ENCODE data around the gene GPR84.
A peak's percentile ranks its signal among the peaks of the same experiment; 100 is the strongest.

Gene GPR84

DNA sequence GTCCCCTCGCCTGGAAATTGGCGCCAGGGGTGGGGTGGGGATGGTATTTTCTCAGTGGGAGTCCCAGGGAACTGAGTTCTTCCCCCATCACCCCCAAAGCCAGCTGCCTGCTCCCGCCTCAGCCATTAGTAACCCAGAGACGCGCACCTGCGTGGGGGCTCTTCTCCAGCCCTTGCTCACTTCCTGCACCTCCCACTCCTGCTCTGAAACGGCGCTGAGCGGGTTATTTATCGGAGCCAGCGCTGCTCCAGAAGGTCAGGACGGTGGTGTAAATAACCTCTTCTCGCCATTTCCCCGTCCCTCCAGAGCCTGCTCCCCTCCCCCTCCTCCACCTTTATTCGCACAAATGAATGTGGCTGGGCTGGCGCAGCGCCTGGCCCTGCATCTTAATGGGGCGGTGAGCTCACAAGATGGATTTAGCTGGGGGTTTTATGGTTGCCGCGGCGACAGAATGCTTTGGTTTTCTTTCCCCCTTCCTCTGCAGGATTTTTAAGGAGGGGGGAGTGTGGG lies 12.2 kb downstream of the GPR84 start:
- Mint-ChIP-seq H3K4me1 (ENCODE audit: low read depth in 2 of 2) (peaks cover 0 to 2% of the 10 kb centered on the region in 2 donors), H3K27me3 (no peaks in the 10 kb centered on the region), H3K36me3 (ENCODE audit: insufficient read depth) (peaks cover 31% of the 10 kb centered on the region), H3K27ac (peak overlapping the region in 1 of 2 donors; percentile 35), H3K4me3 (no peak overlapping the region), H3K9me3 (no peaks in the 10 kb centered on the region)
- no peak for DNase-seq
- no peak for ATAC-seq (replicated peaks)

DNA sequence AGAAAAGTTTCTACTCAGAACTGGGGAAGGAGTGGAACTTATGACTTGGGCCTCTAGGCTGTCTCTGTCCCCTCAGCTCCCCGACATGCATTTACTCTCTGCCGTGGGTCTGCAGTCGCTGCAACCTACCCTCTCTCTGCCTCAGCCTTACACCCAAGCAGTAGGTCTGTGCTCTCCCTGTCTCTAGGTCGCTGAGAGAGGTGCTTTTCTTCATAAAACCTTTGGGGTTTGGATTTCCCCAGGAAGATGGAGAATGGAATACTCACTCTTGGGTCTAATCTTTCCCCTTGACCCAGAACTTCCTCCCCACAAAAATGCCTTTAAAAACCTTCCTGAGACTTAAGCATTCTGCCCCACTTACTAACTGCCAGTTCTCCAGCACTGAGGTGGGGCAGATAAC lies 12.9 kb downstream of the GPR84 start:
- Mint-ChIP-seq H3K27ac (peak overlapping the region in 1 of 2 donors; percentile 6), H3K9me3 (no peaks in the 10 kb centered on the region), H3K36me3 (ENCODE audit: insufficient read depth) (peaks cover 37% of the 10 kb centered on the region), H3K4me1 (ENCODE audit: low read depth in 2 of 2) (peaks cover 0 to 2% of the 10 kb centered on the region in 2 donors), H3K4me3 (no peak overlapping the region), H3K27me3 (no peaks in the 10 kb centered on the region)
- no peak for ATAC-seq (replicated peaks)
- DNase-seq, result no peak

DNA sequence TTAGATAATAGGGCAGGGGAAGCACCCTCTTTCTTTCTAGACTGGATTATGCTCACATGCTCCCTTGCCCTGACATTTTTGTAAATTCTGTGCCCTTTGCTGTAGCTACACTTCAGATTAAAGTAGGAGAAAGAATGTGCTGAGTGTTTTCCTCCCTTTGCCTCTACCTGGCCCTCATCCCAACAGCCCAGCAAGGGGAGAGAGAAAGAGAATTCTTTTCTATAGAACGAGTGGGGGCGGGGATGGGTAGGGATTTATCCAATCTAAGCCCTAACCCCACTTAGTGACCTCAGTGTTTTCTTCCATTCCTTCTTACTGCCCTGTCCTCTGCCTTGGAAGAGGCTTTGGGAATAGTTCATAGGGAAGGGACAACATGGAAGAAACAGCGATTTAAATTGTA lies 13.5 kb downstream of the GPR84 start:
- H3K36me3 Mint-ChIP-seq (ENCODE audit: insufficient read depth), result peaks cover 43% of the 10 kb centered on the region
- H3K27me3 Mint-ChIP-seq, result no peaks in the 10 kb centered on the region
- ATAC-seq (replicated peaks), result no peak
- peaks cover 0 to 2% of the 10 kb centered on the region in 2 donors for H3K4me1 Mint-ChIP-seq (ENCODE audit: low read depth in 2 of 2)
- peak overlapping the region in 1 of 2 donors; percentile 6 for H3K27ac Mint-ChIP-seq
- H3K4me3 Mint-ChIP-seq, result no peak overlapping the region
- DNase-seq, result no peak
- H3K9me3 Mint-ChIP-seq, result no peaks in the 10 kb centered on the region

DNA sequence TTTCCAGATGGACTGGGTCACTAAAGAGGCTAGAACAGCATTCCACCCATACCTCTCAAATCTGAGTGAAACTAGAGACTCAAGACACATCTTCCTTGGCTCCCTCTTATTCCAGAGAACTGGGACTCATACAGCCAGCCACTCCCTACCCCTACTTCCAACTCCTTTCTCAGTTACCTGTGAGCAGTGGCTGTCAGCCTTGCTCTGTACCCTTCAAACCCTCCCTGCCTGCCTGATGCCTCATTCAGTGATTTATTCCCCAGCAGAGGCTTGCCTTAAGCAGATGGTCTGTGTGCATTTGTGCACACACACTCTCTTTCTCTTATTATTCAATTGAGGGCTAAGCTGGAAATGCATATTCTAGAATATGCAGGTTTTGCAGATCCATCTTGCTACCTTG lies 14.6 kb downstream of the GPR84 start:
- no peak for DNase-seq
- no peaks in the 10 kb centered on the region for H3K27me3 Mint-ChIP-seq
- no peak for ATAC-seq (replicated peaks)
- H3K27ac Mint-ChIP-seq, result no peak overlapping the region
- peaks cover 0 to 3% of the 10 kb centered on the region in 2 donors for H3K4me1 Mint-ChIP-seq (ENCODE audit: low read depth in 2 of 2)
- no peak overlapping the region for H3K4me3 Mint-ChIP-seq
- H3K36me3 Mint-ChIP-seq (ENCODE audit: insufficient read depth), result peaks cover 53% of the 10 kb centered on the region
- H3K9me3 Mint-ChIP-seq, result no peaks in the 10 kb centered on the region

DNA sequence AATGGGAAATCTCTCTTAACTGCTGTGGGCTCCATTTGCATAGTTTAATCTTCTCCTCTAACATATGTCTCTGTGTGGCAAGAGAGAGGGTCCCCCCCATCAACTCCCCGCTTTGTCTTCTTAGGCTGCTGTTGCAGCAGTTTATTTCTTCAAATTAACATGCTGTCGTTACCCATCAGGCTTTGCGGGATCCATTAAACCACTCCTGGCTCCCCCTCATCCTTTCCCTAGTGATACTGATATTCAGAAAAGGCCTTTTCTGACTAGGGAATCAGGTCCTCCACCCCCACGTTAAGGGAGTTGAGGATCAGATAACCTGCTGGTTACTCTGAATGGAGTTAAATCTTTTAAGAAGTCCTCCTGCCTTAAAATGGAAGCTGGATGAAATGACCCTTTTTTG lies 15.2 kb downstream of the GPR84 start:
- Mint-ChIP-seq H3K36me3 (ENCODE audit: insufficient read depth) (peaks cover 58% of the 10 kb centered on the region), H3K27me3 (no peaks in the 10 kb centered on the region), H3K4me1 (ENCODE audit: low read depth in 2 of 2) (peaks cover 0 to 3% of the 10 kb centered on the region in 2 donors), H3K9me3 (no peaks in the 10 kb centered on the region), H3K27ac (no peak overlapping the region), H3K4me3 (no peak overlapping the region)
- DNase-seq (no peak), ATAC-seq (replicated peaks) (no peak)

DNA sequence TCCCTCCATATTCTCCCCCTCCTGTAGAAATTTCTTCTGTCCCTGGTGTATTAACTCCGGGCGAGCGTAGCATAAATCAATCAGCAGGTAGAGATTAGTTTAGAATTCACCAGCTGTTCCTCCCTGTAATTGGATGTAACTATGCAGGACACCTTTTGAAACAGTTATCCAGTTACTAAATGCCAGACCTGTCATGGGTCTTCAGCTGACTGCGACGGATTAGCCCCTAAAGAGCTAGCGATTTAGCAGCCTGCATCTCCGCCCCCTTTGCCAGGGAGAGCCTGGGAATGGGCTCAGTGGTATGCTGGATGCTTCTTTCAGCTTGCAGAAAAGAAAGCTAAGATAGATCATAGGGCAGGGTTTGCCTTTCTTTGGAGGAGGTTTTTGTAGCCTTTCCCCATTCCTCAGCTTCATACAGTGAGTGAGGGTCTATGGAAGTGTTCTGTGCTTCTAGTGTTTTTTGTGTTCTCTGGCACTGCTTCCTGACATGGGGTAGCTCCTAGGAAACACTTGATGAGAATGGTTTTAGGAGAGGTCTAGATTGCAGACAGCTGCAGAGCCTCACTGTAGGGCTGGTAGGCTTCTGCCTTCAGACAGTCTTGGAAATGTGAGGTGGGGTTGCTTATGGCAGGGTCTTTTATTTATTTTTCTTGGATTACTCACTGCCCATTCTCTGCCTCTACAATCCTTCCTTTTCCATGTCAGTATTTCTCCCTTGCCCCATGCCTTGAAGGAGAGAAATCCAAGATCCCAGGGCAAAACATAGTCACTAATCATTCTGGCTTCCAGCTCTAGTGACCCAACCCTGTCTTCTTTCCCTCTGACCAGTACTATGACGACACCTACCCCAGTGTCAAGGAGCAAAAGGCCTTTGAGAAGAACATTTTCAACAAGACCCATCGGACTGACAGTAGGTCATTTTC lies 22.6 kb downstream of the GPR84 start:
- Mint-ChIP-seq H3K4me3 (no peak overlapping the region), H3K9me3 (no peaks in the 10 kb centered on the region), H3K36me3 (ENCODE audit: insufficient read depth) (peaks cover 56% of the 10 kb centered on the region), H3K27ac (peak overlapping the region in 1 of 2 donors; percentile 29), H3K27me3 (no peaks in the 10 kb centered on the region), H3K4me1 (ENCODE audit: low read depth in 2 of 2) (peaks cover 3 to 7% of the 10 kb centered on the region in 2 donors)
- DNase-seq (no peak), ATAC-seq (replicated peaks) (no peak)

DNA sequence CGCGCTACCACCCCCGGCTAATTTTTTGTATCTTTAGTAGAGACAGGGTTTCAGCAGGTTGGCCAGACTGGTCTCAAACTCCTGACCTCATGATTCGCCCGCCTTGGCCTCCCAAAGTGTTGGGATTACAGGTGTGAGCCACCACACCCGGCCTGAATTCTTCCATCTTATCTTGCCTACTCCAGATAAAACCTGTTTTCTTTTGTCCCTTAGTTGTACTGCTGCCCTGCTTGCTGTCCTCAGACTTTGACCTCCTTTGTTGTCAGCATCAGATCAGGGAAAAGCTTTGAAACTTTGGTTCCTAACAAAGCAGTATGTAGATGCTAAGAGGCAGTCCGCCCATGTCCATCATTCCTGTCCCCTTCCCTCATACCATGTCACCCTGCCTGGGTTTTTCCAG lies 23.4 kb downstream of the GPR84 start:
- H3K27ac Mint-ChIP-seq, result peak overlapping the region; percentile 29 to 64
- ATAC-seq (replicated peaks), result no peak
- no peak overlapping the region for H3K4me3 Mint-ChIP-seq

DNA sequence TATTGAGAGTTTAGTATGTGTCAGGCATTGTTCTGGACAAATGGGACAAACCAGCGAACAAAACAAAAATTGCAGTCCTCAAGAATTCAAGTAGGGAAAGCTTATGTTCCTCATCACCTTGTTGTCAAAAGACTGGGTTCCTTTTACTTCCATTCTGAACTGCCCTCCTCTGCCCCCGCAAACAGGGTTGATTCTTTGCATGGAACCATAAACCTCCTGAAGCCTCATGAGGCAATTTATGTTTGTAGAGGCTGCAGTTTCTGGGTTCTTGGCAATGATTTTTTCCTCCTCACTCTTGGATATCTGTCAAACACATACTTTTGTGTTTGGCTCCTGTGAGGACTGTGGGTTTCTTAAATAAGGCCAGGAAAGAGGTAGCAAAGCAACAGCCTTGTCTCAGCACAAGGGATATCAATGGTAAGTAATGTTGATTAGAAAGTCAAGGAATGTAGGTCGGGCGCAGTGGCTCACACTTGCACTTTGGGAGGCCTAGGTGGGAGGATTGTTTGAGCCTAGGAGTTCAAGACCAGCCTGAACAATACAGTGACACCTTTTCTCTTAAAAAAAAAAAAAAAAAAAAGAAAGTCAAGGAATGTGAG lies 25.5 kb downstream of the GPR84 start:
- no peak for ATAC-seq (replicated peaks)
- no peak for DNase-seq
- Mint-ChIP-seq H3K9me3 (no peaks in the 10 kb centered on the region), H3K4me3 (no peak overlapping the region), H3K36me3 (ENCODE audit: insufficient read depth) (peaks cover 34% of the 10 kb centered on the region), H3K27me3 (no peaks in the 10 kb centered on the region), H3K27ac (peak overlapping the region in 1 of 2 donors; percentile 22), H3K4me1 (ENCODE audit: low read depth in 2 of 2) (peaks cover 7% of the 10 kb centered on the region in 2 donors)

More for the DNA sequence above, 23.4 kb downstream of the GPR84 start:
- Mint-ChIP-seq H3K4me1 (ENCODE audit: low read depth in 2 of 2) (peaks cover 6 to 9% of the 10 kb centered on the region in 2 donors), H3K27me3 (no peaks in the 10 kb centered on the region), H3K36me3 (ENCODE audit: insufficient read depth) (peaks cover 52% of the 10 kb centered on the region), H3K9me3 (no peaks in the 10 kb centered on the region)
- DNase-seq, result no peak

DNA sequence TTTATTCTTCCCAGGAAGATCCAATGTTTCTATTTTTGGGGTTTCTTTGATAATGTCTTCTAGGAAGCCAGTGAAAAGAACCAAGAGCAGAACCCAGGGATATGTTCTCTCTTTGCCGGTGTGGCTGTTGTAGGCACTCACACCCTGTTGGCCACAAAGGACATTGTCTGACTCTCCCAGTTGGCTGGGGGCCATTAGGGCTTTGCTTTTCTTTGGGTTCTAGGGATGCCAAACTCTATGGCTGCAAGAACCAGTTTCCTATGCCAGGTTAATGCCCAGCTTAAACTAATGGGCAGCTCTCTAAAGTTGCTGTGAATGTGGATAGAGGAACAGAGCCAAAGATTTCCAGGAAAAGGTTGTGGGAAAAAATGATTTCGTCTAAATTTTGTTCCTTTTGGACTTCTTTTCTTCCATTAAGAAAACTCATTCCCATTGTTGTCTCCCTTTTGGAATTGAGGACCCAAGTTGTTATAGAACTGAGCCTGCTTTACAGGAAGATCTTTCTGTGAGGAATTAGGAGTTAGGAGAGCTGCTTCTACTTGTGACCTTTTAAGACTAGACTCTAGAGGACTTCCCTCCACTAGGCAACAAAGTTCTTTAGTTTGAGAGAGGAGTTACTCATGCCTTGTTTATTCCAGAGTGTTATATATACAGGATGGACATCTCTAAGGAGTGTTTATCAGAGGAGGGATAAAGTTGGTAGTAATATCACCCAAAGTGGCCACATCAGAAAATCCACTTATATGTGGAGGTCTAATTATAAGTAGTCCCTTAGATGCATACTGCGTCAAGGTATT lies 26.2 kb downstream of the GPR84 start:
- DNase-seq (no peak), ATAC-seq (replicated peaks) (no peak)
- peaks cover 26% of the 10 kb centered on the region for H3K36me3 Mint-ChIP-seq (ENCODE audit: insufficient read depth)
- no peak overlapping the region for H3K4me3 Mint-ChIP-seq
- no peaks in the 10 kb centered on the region for H3K9me3 Mint-ChIP-seq
- peak overlapping the region; percentile 22 to 67 for H3K27ac Mint-ChIP-seq
- peaks cover 10 to 11% of the 10 kb centered on the region in 2 donors for H3K4me1 Mint-ChIP-seq (ENCODE audit: low read depth in 2 of 2)
- H3K27me3 Mint-ChIP-seq, result no peaks in the 10 kb centered on the region

DNA sequence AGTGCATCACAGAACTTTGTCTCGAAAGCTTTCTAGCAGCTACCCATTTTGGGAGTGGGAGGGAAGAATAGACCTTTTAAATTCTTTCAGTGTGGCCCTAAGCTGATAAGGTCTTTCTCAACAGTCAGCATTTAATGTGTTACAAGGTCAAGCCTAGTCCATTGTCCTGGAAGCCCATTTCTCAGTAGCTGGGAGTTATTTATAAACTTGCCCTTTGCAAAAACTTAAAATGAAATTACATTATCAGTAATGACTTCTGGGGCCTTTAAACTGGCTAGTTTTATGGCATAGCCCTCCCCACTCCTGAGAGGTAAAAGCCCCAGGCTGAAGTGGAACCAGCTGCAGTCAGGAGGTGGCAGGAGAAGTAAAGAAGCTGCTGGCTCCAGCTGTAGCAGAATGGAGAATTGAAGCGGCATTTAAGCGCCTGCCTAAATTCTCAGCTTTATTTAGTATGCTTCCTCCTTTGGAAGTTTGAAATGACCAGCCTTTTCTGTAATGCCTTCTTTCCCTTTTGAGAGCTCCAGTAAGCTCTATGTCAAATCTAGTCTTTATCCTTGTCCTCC lies 26.9 kb downstream of the GPR84 start:
- no peaks in the 10 kb centered on the region for H3K9me3 Mint-ChIP-seq
- DNase-seq (no peak), ATAC-seq (replicated peaks) (no peak)
- peak overlapping the region in 1 of 2 donors; percentile 67 for H3K27ac Mint-ChIP-seq
- H3K27me3 Mint-ChIP-seq, result no peaks in the 10 kb centered on the region
- peaks cover 10 to 11% of the 10 kb centered on the region in 2 donors for H3K4me1 Mint-ChIP-seq (ENCODE audit: low read depth in 2 of 2)
- peaks cover 19% of the 10 kb centered on the region for H3K36me3 Mint-ChIP-seq (ENCODE audit: insufficient read depth)
- no peak overlapping the region for H3K4me3 Mint-ChIP-seq

DNA sequence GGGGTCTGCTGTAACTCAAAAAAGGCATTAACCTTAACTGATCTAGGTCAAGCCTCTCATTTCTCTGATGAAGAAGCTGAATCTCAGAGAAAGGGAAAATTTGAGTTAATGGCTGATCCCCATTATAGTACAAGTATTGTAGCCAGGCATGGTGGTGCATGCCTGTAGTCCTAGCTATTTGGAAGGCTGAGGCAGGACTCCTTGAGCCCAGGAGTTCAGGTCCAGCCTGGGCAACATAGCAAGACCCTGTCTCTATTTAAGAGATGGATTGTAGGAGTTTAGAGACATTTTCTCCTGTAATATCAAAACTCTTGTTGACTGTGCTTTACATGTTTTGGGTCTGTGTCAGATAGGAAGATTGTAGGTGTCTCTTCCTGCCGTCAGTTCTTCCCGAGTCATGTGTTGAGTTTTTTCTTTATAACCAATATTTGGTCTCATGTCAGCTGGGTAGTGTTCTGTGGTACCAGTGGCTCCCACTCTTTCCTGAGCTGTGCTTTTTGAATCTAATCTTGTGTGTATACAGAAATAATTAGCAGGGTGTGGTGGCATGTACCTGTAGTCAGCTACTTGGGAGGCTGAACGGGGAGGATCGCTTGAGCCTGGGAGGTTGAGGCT lies 30.8 kb downstream of the GPR84 start:
- H3K27ac Mint-ChIP-seq, result no peak overlapping the region
- no peaks in the 10 kb centered on the region for H3K27me3 Mint-ChIP-seq
- H3K9me3 Mint-ChIP-seq, result no peaks in the 10 kb centered on the region
- H3K36me3 Mint-ChIP-seq (ENCODE audit: insufficient read depth), result peaks cover 3% of the 10 kb centered on the region
- DNase-seq, result no peak
- H3K4me3 Mint-ChIP-seq, result no peak overlapping the region
- peaks cover 28 to 38% of the 10 kb centered on the region in 2 donors for H3K4me1 Mint-ChIP-seq (ENCODE audit: low read depth in 2 of 2)
- no peak for ATAC-seq (replicated peaks)

DNA sequence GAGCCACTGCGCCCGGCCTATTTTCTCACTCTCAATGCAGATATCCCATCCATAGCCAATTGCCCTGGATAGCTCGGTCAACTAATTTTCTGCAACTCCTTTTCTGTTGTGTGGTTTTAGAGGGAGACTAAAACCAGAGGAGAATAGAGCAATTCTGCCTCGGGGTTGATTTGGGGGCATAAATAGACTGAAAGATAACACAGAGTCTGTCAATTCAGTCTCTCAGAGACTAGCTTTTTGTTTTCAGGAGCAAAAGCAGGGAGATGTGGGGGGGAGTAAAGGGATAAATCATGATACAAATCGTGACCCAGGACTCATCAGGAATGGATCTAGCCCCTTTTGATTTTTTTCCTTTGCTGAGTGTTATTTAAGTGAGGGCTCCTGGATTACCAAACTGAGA lies 32.8 kb downstream of the GPR84 start:
- ATAC-seq (replicated peaks), result no peak
- Mint-ChIP-seq H3K36me3 (ENCODE audit: insufficient read depth) (peaks cover 5% of the 10 kb centered on the region), H3K4me3 (peak overlapping the region; percentile 39 to 42), H3K9me3 (no peaks in the 10 kb centered on the region), H3K27ac (peak overlapping the region; percentile 61 to 84), H3K27me3 (no peaks in the 10 kb centered on the region), H3K4me1 (ENCODE audit: low read depth in 2 of 2) (peaks cover 32 to 42% of the 10 kb centered on the region in 2 donors)
- DNase-seq, result no peak

Measured in effector memory CD8-positive, alpha-beta T cell (primary cell).